GM18873 (cell line): Measurements from ENCODE around the gene TRIO.
"Not testable (repeated sequence)": the region's sequence is repeated elsewhere in the genome, so short reads cannot be mapped to it uniquely, and the experiment has no call there.

ENCODE experiments used
- ATAC-seq: cut with Tn5 transposase; IDR thresholded peaks from one replicate; pipeline ENCODE4 v1.9.1; 2021; ENCODE audit warnings: mild to moderate bottlenecking, moderate library complexity, moderate number of reproducible peaks; ENCODE audit not compliant: unreplicated experiment, low FRiP score

The TRIO gene

DNA sequence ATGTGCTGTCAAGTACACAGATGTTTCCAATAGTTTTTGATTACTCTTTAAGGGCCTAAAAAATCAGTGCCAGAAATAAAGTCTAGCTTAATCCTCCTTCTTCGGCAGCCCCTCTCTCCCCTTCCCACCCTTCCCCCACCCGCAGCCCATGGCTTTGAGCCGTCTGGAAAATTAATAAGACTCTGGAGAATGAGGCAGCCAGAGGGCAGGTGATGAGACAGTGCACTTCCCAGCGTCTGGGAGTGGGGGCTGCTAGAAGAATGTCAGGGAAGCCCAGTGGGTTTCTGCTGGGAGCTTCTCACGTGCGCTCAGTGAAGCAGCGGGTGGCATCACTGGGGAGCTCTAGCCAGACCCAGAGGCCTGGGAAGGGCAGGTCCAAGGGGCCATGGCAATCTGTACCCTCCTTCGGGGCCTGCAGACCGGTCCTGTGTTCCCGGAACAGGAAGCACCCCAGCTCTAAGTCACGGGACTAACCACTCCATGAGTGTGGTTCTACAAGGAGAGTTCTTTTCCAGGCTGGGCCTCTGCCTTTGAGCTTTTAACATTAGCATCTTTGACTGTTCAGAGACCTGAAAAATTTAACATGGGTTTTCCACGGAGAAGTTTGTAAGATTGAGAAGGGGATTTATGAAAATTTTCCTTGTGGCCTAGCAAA is 273.6 kb downstream of the TRIO start:
- no peak for ATAC-seq

DNA sequence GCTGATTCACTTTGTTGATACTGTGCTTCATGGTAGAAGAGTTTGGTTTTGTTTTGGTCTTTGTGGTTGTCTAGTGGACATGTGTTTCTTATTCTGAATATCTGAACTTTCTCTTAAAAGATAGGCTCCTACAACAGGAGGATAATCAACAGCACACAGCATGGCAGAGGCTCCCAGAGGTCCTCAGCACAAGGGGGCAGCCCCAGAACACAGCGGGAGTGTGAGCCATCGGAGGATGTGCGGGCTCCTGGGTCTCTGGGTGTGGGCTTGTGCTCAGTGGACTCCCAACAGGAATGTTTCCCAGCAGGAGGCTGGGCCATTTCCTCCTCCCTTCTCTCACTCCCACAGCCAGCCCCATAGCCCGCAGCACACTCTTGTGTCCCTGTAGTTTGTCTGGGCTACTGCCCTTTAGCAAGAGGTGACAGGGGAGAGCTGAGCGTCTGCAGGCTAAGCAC is 274.2 kb downstream of the TRIO start:
- no peak for ATAC-seq

DNA sequence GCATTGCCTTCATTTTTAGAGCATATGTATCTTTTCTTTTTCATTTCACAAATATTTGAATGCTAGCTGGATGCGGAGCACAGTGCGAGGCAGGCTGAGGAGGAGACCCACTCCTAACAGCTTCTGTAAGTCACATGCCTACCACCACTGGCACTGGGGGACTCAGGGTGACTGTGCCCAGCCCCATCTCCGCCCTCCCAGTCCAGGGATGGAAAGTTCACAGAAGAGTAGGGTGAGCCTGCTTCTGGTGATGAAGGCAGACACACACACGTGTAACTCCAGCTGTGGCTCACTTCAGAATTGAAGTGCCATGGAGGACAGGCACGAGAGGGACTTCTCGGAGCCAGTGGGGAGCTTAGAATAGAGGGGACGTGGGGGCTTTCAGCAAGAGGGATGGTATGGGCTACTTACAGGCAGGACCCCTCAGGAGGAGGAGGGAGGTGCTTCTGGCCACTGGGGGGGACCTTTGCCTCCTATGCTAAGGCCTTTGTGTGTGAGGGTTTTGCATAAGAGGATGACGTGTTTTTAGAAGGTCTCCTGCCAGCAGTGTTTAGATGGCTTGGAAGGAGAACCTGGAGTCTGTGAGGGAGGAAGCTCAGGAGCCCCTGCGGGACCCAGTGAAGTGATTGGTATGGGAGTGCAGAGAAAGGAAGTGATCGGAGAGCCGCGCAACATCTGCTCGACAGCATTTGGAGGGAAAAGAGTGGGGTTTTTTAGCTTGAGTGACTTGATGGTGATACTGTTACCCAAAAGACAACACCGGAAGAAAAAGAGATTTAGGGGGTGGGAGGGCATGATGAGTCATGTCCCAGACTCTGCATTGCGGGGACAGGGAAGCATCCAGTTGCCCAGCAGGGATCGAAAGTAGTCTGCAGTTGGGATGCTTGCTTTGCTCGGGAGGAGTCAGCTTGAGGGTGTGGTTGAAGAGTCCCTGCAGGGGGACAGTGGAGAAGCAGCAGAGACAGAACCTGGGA is 274.9 kb downstream of the TRIO start:
- no peak for ATAC-seq

DNA sequence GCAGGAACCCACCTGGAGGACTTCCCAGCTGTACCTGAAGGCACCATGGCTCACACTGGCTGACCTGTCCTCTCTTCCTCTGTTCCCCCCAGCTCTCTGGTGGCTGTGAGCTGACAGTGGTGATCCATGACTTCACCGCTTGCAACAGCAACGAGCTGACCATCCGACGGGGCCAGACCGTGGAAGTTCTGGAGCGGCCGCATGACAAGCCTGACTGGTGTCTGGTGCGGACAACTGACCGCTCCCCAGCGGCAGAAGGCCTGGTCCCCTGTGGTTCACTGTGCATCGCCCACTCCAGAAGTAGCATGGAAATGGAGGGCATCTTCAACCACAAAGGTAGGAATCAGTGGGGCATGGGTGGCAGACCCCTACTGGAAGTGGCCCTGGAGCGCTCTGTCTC is 276.5 kb downstream of the TRIO start:
- no peak for ATAC-seq

DNA sequence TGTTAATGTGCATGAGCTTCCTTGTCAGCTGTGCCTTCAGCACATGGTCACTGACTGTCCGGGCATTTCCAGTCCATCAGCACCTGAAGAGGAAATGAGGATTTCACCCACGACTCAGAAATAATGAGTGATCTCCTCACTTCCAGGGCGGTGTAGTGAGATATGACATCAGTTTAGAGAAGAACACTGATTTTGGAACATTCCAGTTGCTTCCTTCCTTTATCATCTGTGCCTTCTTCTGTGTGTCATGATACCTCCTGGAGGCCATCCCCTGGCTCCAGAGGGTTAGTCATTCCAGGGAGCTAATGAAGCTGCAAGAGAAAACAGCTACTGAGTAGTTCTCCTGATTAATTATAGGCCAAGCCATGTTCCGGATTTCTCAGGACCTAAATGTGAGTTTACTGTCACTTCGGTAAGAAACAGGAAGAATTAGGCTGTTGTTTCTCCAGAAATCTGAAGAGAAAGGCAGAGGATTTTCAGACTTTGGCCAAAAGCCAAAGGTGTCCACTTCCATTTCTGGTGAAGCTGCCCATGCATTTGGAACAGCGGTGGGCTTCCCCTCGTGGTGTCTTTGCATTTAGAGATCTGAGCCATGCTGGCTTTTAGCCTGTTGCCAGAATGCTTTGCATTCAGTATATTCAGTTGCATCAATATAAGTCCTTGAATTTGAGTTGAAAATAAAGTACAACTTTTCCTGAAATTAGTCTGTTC is 277.1 kb downstream of the TRIO start:
- ATAC-seq, result no peak

DNA sequence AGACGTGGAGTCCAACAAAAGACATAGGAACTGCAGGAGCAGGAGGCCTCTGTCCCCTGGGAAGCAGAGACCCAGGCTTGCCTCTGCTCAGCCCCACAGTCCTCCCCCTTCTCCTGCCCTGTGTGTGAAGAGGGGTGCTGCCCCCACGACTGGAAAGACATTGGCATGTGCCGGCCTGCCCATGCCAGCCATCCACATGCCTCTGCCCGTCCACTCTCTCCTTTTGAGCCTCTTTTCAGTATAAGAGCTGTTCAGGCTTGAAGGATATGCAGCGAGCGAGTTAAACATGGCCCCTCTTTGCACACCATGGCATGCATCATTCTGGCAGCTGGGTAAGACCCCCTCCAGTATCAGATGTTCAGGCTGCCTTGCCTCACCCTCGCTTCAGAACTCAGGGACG is 278.7 kb downstream of the TRIO start:
- ATAC-seq, result no peak

DNA sequence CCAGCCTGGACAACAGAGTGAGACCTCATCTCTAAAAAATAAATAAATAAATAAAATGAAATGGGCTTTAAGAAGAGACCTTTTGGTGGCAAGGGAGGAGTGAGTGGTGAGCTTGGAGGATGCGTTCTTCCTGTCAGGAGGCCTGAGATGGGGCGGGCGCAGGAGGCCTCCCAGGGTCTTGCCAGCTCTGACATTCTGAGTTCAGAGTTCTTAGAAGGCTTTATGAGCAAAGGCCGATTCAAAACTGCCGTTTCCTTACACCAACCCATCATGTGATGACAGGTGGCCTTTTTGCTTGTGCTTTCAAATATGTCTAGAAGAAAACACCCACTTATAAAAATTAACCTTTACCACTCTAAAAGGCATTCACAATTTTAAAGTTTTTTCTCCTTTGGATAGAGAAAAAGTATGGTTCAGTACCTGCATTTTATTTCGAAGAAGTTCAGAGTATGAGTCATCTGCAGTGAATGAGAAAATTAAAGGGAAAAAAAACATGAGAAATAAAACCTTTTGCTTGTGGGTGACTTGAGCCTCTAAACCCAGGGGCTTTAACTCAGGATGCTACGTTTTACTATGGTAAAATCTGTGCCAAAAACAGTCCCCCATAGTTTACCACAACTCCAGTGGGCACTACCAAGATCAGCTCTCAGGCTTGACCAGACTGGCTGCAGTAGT is 281.0 kb downstream of the TRIO start:
- ATAC-seq, result no peak

DNA sequence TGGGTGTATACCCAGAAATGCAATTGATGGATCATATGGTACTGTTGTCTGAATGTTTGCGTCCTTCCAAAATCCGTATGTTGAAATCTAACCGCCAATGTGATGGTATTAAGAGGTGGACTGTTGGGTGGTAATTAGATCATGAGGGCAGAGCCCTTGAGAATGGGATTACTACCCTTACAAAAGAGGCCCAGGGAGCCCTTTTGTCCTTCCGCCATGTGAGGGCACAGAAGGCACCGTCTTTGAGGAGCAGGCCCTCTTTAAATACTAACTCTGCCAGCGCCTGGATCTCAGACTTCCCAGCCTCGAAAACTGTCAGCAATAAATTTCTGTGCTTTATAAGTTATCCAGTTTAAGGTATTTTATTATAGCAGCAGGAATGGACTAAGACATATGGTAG is 282.4 kb downstream of the TRIO start:
- no peak for ATAC-seq

DNA sequence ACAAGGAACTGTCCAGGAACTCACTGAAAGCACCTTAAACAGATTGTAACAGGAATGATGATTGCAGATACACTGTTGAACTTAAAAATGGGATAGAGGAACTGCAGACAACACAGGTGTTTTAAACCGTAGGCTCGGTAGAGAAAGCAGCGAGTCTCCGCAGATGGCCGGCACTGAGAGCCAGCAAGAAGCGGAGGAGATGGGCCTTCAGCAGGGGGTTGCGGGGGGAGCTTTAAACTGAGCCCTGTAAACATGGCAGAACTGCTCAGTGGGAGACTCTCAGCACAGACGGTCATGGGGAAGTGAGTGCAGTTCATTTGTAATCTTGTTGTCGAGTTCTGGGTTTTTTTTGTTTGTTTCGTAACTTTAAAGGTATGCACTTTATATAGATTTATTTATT is 283.4 kb downstream of the TRIO start:
- ATAC-seq, result no peak

DNA sequence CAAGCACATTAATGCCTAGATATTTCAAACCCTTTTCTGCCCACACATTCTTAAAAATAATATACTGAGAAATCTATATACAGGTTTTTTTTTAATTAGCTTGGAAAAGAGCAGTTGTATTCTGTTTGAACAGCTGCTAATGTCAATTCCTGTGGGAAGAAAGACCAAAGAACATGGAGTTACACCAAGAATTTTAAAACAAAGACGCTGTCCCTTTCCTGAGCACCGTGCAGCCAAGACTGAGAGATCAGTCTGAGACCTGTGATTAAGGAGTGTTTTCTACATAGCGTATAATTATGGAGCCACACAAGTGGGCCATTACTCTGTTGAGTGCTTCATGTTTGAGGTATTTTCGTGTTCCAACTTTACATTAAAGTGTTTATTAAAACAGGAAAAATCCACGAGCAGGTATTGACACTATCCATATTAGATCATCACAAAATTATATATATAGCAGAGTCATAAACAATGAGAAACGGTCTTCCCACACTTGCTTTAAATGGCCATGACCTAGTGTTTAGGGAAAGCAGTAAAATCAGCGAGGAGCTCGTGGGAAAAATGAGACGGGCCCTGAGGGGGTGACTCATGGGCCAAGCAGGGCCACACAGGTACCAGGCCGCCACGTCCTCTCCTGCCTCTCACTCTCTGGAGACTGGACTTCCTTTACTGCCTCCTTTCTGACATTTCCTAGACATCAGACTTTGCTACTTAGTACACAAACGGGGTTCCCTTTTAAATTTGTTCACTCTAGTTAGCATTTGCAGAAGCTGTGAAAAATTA is 285.4 kb downstream of the TRIO start:
- ATAC-seq, result no peak

DNA sequence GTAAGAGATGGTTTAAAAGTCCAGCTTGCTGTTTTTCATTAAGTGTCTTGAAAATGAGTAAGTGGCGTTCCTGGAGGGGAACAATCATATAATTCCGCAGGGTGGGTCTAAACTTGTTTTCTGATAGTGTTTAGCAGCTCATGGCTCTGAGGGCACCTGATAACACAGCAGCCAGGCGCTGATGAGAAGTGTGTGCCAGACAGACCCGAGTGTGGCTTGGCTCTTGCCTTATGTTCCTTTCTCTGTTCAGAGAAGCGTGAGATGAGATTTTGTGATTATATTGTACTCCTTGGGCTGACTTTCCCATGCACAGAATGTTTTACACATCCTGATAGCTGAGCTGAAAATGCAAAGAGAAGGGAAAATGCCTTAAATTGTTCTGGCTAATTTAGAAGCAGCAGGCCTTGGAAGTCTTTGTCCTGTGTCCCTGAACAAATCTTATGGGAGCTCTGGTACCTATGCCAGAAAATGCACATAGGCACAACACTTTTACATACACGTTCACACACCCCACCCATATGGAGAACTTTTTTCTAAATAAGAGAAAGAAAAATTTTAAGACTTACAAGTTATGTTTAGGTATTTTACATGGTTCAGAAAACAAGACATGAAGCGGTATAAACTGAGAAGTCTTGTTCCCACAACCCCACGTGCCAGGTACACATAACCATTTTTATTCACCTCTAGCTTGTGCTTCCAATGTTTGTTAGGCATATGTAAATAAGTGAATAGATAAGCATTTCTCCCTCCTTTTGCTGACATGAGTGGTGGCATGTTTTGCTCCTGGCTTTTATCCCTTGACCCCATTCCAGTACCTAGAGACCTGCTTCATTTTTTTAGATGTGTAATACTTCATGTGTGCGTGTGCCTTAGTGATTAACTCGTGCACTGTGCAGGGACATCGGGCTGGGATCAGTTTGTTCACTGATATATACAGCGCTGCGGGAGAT is 286.2 kb downstream of the TRIO start:
- ATAC-seq, result no peak

DNA sequence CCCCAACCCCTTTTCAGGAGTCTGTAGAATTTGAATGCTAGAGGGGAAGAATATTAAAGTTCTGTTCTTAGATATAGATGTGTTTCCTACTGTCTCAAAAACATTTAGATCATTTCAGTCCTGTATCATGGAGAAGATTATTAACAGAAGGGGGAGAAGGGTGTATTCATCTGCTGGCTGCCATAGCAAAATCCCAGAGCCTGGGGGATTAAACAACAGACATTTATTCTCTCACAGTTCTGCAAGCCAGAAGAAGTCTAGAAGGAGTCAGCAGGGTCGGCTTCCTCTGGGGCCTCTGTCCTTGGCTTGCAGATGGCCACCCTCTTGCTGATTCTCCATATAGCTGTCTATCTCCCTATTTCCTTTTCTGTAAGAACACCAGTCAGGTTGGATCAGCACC is 288.4 kb downstream of the TRIO start:
- no peak for ATAC-seq

DNA sequence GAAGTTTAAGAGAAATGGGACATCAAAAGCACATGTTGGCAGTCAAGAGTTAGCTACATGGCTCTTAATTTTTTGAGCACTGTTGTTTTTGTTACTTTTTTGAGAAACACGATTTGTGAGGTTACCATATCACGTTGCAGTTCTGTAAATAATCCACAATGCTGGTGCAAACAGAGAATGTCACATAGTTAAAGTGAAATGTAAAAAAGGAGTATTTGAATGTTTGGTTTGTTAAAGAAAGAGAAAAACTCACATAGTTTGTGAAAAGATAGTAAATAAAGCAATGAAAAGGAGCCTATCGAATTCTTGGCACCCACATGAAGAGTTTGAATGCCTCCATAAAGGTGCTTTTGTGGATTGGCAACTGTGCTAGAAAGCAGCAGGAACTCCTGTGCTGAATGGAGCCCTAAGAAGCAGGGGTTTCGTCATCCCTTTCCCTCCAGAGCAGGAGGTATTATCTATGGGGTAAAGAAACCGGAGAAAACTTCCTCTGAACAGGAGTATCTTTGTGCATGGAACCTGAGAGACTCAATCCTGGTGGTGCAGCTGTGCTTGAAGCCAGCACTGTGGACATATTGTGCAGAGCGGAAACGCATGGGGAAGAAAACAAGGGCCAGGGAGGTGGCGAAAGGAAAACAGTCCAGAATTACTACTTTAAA is 289.9 kb downstream of the TRIO start:
- no peak for ATAC-seq

DNA sequence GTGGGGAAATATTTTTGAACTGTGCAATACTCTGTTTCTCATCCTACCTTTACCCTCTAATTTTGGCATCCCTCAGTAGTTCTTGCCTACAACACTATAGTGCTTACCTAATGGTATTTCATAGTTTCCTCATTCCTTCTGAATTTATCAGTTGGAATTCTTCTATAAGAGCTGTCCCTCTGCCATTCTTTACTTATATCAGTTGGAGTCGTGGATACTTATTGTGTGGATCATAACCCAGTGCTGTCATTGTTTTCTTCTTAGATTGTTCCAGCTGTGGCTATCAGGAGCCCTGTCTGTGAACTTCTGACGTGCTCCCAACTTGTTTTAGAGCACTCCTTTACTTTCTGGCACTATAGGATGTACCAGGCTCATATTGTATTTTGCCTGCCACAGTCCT is 292.3 kb downstream of the TRIO start:
- ATAC-seq, result no peak

DNA sequence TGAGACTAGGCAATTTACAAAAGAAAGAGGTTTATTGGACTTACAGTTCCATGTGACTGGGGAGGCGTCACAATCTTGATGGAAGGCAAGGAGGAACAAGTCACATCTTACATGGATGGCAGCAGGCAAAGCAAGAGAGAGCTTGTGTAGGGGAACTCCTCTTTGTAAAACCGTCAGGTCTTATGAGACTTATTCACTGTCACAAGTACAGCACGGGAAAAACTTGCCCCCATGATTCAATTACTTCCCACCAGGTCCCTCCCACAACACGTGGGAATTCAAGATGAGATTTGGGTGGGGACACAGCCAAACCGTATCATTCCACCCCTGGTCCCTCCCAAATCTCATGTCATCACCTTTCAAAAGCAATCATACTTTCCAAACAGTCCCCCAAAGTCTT is 293.0 kb downstream of the TRIO start:
- ATAC-seq, result not testable (repeated sequence)

DNA sequence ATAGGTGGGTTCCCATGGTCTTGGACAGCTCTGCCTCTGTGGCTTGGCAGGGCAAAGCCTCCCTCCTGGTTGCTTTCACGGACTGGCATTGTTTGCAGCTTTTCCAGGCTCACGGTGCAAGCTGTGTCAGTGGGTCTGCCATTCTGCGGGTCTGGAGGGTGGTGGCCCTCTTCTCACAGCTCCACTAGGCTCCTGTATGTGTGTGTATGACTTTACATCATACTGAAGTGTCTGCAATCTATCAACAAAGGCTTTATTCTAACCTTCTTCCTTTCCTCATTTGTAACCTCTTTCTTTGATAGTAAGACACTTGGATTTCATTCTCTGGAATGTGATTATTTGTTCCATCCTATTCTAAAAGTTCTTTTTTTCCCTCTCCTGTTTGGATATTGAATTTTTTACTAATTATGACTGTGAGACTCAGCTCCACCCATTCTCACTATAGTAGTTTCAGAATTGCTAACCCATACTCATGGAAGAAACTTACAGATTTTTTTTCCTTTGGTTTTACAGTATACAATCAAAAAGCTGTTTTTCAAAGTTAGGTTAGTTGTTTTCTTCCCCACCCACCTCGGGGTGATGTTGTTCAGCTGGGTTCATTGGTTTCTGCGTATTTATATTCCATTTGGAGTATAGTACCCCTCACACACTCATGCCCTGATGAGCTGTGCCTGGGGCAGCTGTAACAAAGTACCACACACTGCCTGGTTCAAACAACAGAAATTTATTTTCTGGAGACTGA is 293.8 kb downstream of the TRIO start:
- no peak for ATAC-seq

DNA sequence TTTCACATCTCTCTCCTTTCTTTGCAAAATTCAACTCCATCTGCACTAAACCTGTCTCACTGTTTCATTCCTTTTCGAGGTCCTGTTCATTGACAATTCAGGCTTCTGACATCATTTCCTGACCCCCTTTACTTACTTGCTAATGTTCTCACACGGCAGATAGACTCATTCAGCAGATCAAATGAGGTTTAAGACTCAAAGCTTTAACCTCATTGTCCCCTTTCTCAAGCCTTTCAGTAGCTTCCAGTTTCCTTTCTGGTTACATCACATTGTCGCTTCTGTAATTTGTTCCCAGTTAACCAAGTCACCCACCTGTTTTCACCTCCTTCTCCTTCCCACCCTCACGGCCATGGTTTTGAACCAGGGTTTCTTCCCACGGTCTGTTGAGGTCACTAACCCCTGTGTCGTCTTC is 295.1 kb downstream of the TRIO start:
- no peak for ATAC-seq
